Smooth muscle cell (in vitro differentiated cells): ENCODE measurements around the gene PMM1. TPM values are rescaled to one million over a fixed set of nuclear protein-coding genes. Genes with fewer than 3 reads are reported as not detected.

Experiments
- DNase-seq: peaks from one replicate; lab custom pipeline; 2025; ENCODE audit not compliant: unreplicated experiment; lab: John Stamatoyannopoulos, UW
- H2AFZ ChIP-seq: fragments of 200-600 bp; sonication (generic); 2 replicates; pipeline ENCODE4 v1.6.0; 2016; ENCODE audit warnings: antibody characterized with exemption, low read depth, mild to moderate bottlenecking
- H3F3A ChIP-seq: fragments of 200-600 bp; sonication (generic); 2 replicates; pipeline ENCODE4 v1.6.0; 2017; ENCODE audit warnings: antibody characterized with exemption, low read depth
- H3K27ac ChIP-seq: fragments of 200-600 bp; sonication (generic); 2 replicates; pipeline ENCODE4 v1.5.1; 2016; ENCODE audit warnings: low read depth, mild to moderate bottlenecking
- H3K27me3 ChIP-seq: fragments of 200-600 bp; sonication (generic); 2 replicates; pipeline ENCODE4 v1.6.1; 2016; ENCODE audit warnings: low read depth, mild to moderate bottlenecking
- H3K36me3 ChIP-seq: fragments of 200-600 bp; sonication (generic); 2 replicates; pipeline ENCODE4 v1.5.1; 2016; ENCODE audit warnings: low read depth
- H3K4me1 ChIP-seq: fragments of 200-600 bp; sonication (generic); 2 replicates; pipeline ENCODE4 v1.5.1; 2016; ENCODE audit warnings: low read depth
- H3K4me2 ChIP-seq: fragments of 200-600 bp; sonication (generic); 2 replicates; pipeline ENCODE4 v1.6.0; 2016; ENCODE audit warnings: mild to moderate bottlenecking
- H3K4me3 ChIP-seq: fragments of 200-600 bp; sonication (generic); 2 replicates; pipeline ENCODE4 v1.5.1; 2016; ENCODE audit warnings: mild to moderate bottlenecking
- H3K79me2 ChIP-seq: fragments of 200-600 bp; sonication (generic); 2 replicates; pipeline ENCODE4 v1.6.0; 2016; ENCODE audit warnings: low read depth, mild to moderate bottlenecking
- H3K9ac ChIP-seq: fragments of 200-600 bp; sonication (generic); 2 replicates; pipeline ENCODE4 v1.6.0; 2016; ENCODE audit warnings: low read depth
- H3K9me3 ChIP-seq: fragments of 200-600 bp; sonication (generic); replicated peaks from 2 replicates; pipeline ENCODE4 v1.5.1; 2016; ENCODE audit warnings: low read depth
- H4K20me1 ChIP-seq: fragments of 200-600 bp; sonication (generic); 2 replicates; pipeline ENCODE4 v1.6.0; 2016; ENCODE audit warnings: low read depth
- WGBS: methylation state at CpG from one replicate; pipeline ENCODE4 v1.1.7; 2016; ENCODE audit warnings: low lambda C conversion rate; 5-methylcytosine and 5-hydroxymethylcytosine counted together
- polyA plus RNA-seq: library from polyadenylated mRNA; unstranded; fragments of >200 nt; fragmentation: Nextera tagmentation; extraction: Ambion mirVana; gene quantifications from 2 replicates; pipeline ENCODE4 v1.2.1, GENCODE V29; 2016
- total RNA-seq: library from RNA; depleted of rRNA; stranded (reverse); fragments of >200 nt; gene quantifications from 2 replicates; pipeline ENCODE4 v1.2.3, GENCODE V29; 2014
- TF ChIP-seq, protein P1 (sequence below): fragments of 200-600 bp; sonication (generic); IDR thresholded peaks from 2 replicates; pipeline ENCODE4 v1.5.1; 2017; ENCODE audit warnings: borderline replicate concordance, mild to moderate bottlenecking, antibody characterized with exemption; ENCODE audit not compliant: insufficient read depth, poor library complexity, severe bottlenecking

PMM1 gene
- total and polyA plus RNA-seq, 2 experiments from 2014 or later, result 19.5 to 71.9 TPM

DNA sequence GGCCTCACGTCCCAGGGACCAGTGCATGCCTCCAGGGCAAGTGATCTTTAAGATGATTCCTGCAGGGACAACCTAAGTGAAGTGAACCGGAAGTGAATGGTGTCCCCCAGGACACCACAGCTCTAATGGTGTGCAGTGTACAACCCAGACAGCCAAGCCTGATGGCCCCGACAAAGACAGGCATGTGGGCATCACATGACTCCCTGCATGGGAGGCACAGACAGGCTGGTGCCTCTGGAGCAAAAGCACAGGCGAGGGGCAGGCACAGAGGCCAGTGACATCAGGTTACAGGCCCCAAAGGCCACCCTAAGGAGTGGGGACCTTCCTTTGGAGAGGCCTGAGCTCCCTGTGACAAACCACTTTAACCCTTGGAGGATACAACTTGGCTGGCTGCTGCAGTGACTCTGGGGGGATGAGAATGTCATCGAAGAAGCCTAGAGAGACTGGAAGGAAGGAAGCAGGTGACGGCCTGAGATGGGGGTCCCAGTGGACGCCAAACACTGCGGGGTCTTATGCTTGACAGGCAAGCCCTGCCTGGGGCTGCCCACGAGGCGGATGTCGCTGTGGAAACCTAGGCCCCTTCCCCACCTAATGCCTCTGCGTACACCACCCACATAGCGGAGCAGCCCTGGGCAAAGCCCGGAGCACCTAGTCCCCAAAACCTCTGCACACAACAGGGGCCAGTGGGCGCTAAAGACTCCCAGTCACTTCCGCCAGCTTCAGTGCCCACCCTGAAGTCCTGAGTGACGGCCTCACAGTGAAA lies 57.7 kb downstream of the PMM1 start:
- Histone ChIP-seq H3K79me2 (no peaks in the 10 kb centered on the region), H3K4me2 (no peak overlapping the region), H3K27ac (no peak overlapping the region), H3K36me3 (no peaks in the 10 kb centered on the region), H3F3A (no peaks in the 10 kb centered on the region), H2AFZ (no peak overlapping the region), H3K9ac (no peak overlapping the region), H3K4me3 (no peak overlapping the region), H4K20me1 (peaks cover 30% of the 10 kb centered on the region), H3K27me3 (no peaks in the 10 kb centered on the region), H3K9me3 (no peaks in the 10 kb centered on the region), H3K4me1 (no peaks in the 10 kb centered on the region)
- TF ChIP-seq, protein P1, sequence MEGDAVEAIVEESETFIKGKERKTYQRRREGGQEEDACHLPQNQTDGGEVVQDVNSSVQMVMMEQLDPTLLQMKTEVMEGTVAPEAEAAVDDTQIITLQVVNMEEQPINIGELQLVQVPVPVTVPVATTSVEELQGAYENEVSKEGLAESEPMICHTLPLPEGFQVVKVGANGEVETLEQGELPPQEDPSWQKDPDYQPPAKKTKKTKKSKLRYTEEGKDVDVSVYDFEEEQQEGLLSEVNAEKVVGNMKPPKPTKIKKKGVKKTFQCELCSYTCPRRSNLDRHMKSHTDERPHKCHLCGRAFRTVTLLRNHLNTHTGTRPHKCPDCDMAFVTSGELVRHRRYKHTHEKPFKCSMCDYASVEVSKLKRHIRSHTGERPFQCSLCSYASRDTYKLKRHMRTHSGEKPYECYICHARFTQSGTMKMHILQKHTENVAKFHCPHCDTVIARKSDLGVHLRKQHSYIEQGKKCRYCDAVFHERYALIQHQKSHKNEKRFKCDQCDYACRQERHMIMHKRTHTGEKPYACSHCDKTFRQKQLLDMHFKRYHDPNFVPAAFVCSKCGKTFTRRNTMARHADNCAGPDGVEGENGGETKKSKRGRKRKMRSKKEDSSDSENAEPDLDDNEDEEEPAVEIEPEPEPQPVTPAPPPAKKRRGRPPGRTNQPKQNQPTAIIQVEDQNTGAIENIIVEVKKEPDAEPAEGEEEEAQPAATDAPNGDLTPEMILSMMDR, result no peak
- 94% methylated on average over 17 of the region's 17 CpGs for WGBS
- no peak for DNase-seq

DNA sequence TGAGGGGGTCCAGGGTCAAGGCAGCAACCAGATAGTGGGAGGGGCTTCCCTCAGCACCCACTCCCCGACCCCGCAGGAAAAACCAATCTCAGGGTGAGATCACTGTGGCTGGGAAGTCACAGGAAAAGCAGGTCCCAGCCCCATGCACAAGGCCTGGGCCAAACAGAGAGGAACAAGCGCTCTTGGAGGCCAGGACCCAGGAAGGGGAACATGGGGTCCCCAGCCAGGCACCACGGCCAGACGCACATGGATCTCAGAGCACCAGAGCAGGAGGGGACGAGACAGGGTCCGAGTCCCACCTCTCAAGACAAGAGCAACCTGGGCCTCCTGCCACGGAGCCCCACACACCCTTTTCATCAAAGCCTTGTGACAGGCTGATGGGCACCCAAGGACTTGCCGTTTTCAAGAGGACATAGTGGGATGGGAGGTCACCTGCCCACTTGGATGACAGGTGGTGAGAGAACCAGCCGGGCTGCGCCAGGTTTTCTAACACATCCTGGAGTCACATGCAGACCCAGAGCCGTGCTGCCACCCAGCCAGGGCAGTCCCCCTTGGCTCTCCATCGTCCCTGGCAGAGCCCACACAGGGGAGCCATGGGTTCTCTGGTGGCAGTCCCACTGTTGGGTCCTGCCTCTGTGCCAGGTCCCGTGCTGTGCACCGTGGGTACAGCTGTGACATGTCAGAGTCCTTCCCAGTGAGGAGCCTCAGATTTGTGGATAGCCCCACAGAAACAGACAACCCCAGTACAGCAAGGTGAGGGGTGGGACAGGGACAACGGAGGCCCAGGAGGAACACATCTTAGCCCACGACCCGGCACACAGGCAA lies 58.5 kb downstream of the PMM1 start:
- no peak overlapping the region for H3K27ac ChIP-seq
- peaks cover 3% of the 10 kb centered on the region for H3F3A ChIP-seq
- H3K4me1 ChIP-seq, result no peaks in the 10 kb centered on the region
- no peak overlapping the region for H3K9ac ChIP-seq
- H3K9me3 ChIP-seq, result no peaks in the 10 kb centered on the region
- TF ChIP-seq, protein P1, result no peak
- DNase-seq, result no peak
- no peaks in the 10 kb centered on the region for H3K36me3 ChIP-seq
- peaks cover 35% of the 10 kb centered on the region for H4K20me1 ChIP-seq
- H3K79me2 ChIP-seq, result no peaks in the 10 kb centered on the region
- 97% methylated on average over 17 of the region's 18 CpGs for WGBS
- H3K27me3 ChIP-seq, result no peaks in the 10 kb centered on the region
- H3K4me3 ChIP-seq, result no peak overlapping the region
- H2AFZ ChIP-seq, result no peak overlapping the region
- no peak overlapping the region for H3K4me2 ChIP-seq

GRCh38 chr22:41528938-41529561 lies 60.6 kb downstream of the PMM1 start:
- Histone ChIP-seq H3K4me2 (no peak overlapping the region), H3K27ac (no peak overlapping the region), H3K27me3 (no peaks in the 10 kb centered on the region), H3K4me3 (no peak overlapping the region), H3K79me2 (no peaks in the 10 kb centered on the region), H3K9me3 (no peaks in the 10 kb centered on the region), H3K9ac (no peak overlapping the region), H3K4me1 (no peaks in the 10 kb centered on the region), H3F3A (peaks cover 3% of the 10 kb centered on the region), H3K36me3 (no peaks in the 10 kb centered on the region), H4K20me1 (peaks cover 44% of the 10 kb centered on the region), H2AFZ (no peak overlapping the region)
- WGBS, result 95% methylated on average over 13 of the region's 13 CpGs
- no peak for DNase-seq
- TF ChIP-seq, protein P1, result no peak
